Measurements from ENCODE around the gene CMIP. TPM values are rescaled to one million over a fixed set of nuclear protein-coding genes. Genes with fewer than 3 reads are reported as not detected.

Gene CMIP
- total RNA-seq, 1 donor from 2014 or later, result 46.6 TPM

- Mint-ChIP-seq H3K4me3 (no peak overlapping the region), H3K36me3 (no peaks in the 10 kb centered on the region), H3K27me3 (no peaks in the 10 kb centered on the region), H3K9me3 (no peaks in the 10 kb centered on the region), H3K27ac (no peak overlapping the region), H3K4me1 (ENCODE audit: unreplicated experiment) (peaks cover 15% of the 10 kb centered on the region)
- DNase-seq (ENCODE audit: extremely low spot score, unreplicated experiment), result no peak
- no peak for TF ChIP-seq CTCF (conservative IDR thresholded peaks at IDR 0.05)
Measured at GRCh38 chr16:81734632-81735434, 290.2 kb downstream of the CMIP start.

- peaks cover 6% of the 10 kb centered on the region for H3K4me1 Mint-ChIP-seq (ENCODE audit: unreplicated experiment)
- no peaks in the 10 kb centered on the region for H3K36me3 Mint-ChIP-seq
- peak; percentile 83 for DNase-seq (ENCODE audit: extremely low spot score, unreplicated experiment)
- no peaks in the 10 kb centered on the region for H3K27me3 Mint-ChIP-seq
- peak overlapping the region; percentile 73 for H3K27ac Mint-ChIP-seq
- TF ChIP-seq CTCF (conservative IDR thresholded peaks at IDR 0.05), result peak; percentile 94
- peak overlapping the region; percentile 60 for H3K4me3 Mint-ChIP-seq
- no peaks in the 10 kb centered on the region for H3K9me3 Mint-ChIP-seq
Measured at GRCh38 chr16:81737885-81738536, 293.4 kb downstream of the CMIP start.

- Mint-ChIP-seq H3K4me1 (ENCODE audit: unreplicated experiment) (peaks cover 6% of the 10 kb centered on the region), H3K36me3 (no peaks in the 10 kb centered on the region), H3K4me3 (no peak overlapping the region), H3K27me3 (no peaks in the 10 kb centered on the region), H3K27ac (no peak overlapping the region), H3K9me3 (no peaks in the 10 kb centered on the region)
- no peak for TF ChIP-seq CTCF (conservative IDR thresholded peaks at IDR 0.05)
- DNase-seq (ENCODE audit: extremely low spot score, unreplicated experiment), result no peak
Measured at GRCh38 chr16:81738783-81739496, 294.3 kb downstream of the CMIP start.

- DNase-seq (ENCODE audit: extremely low spot score, unreplicated experiment), result no peak
Measured at GRCh38 chr16:81739503-81739902, 294.9 kb downstream of the CMIP start.

More at GRCh38 chr16:81739503-81739902, 294.9 kb downstream of the CMIP start:
- H3K27ac Mint-ChIP-seq, result no peak overlapping the region
- H3K4me3 Mint-ChIP-seq, result no peak overlapping the region
- H3K4me1 Mint-ChIP-seq (ENCODE audit: unreplicated experiment), result peaks cover 6% of the 10 kb centered on the region
- H3K27me3 Mint-ChIP-seq, result no peaks in the 10 kb centered on the region
- H3K36me3 Mint-ChIP-seq, result no peaks in the 10 kb centered on the region
- no peak for TF ChIP-seq CTCF (conservative IDR thresholded peaks at IDR 0.05)
- H3K9me3 Mint-ChIP-seq, result no peaks in the 10 kb centered on the region
